ENCODE data around the gene DCTN3. TPM values are rescaled to one million over a fixed set of nuclear protein-coding genes. Genes with fewer than 3 reads are reported as not detected.

DCTN3 gene
- total and polyA plus RNA-seq, 2 donors from 2014 or later = 92.0 to 175 TPM

DNA sequence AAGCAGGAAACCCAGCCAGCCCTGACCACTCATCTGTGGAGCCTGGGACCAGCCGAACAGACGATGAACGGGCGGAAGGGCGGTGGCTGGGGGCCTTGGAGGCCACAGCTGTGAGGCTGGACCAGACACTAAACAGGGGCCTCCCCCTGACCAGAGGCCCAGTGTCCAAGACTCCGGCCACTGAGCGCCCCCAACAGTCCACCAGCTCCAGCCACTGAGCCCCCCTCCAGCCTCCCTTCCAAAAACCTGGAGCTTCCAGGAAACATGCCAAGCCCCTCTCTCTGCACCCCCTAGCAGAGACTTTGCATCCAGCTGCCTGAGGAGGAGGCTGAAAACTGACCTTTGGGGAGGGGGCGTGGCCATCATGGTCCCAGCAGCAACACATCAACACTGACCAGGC, 54.0 kb downstream of the DCTN3 start:
- DNase-seq = peak in 3 of 5 donors; percentile 43 to 78 (median 43)
- TF ChIP-seq, protein P1, sequence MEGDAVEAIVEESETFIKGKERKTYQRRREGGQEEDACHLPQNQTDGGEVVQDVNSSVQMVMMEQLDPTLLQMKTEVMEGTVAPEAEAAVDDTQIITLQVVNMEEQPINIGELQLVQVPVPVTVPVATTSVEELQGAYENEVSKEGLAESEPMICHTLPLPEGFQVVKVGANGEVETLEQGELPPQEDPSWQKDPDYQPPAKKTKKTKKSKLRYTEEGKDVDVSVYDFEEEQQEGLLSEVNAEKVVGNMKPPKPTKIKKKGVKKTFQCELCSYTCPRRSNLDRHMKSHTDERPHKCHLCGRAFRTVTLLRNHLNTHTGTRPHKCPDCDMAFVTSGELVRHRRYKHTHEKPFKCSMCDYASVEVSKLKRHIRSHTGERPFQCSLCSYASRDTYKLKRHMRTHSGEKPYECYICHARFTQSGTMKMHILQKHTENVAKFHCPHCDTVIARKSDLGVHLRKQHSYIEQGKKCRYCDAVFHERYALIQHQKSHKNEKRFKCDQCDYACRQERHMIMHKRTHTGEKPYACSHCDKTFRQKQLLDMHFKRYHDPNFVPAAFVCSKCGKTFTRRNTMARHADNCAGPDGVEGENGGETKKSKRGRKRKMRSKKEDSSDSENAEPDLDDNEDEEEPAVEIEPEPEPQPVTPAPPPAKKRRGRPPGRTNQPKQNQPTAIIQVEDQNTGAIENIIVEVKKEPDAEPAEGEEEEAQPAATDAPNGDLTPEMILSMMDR (IDR thresholded peaks at IDR 0.05; ENCODE audit: borderline replicate concordance, extremely low read depth, insufficient read depth) = no peak
- peaks cover 0 to 8% (median 3%) of the 10 kb centered on the region in 3 donors for H3K4me1 ChIP-seq (ENCODE audit: control insufficient read depth in 2 of 3, insufficient read depth in 2 of 3, low read depth in 1 of 3, low read length in 3 of 3)
- no peaks in the 10 kb centered on the region for H3K9me3 ChIP-seq (ENCODE audit: control insufficient read depth in 2 of 3, insufficient read depth in 1 of 3, low read length in 3 of 3)
- no peak overlapping the region for H3K9ac ChIP-seq (ENCODE audit: low read length in 3 of 3)
- H3K4me3 ChIP-seq (ENCODE audit: low read length in 3 of 3) = no peak overlapping the region
- no peak for FAIRE-seq
- H3K36me3 ChIP-seq (ENCODE audit: control insufficient read depth in 2 of 3, insufficient read depth in 3 of 3, low read length in 3 of 3) = peaks cover 0 to 4% (median 0%) of the 10 kb centered on the region in 3 donors
- H3K27ac ChIP-seq (ENCODE audit: low read depth in 2 of 2, low read length in 2 of 2) = no peak overlapping the region
- no peaks in the 10 kb centered on the region for H3K27me3 ChIP-seq (ENCODE audit: control insufficient read depth, insufficient read depth, low read length)
- intact Hi-C loops (cut with DNase I) = no loop called here

- no peaks in the 10 kb centered on the region for H3K27me3 ChIP-seq (ENCODE audit: control insufficient read depth, insufficient read depth, low read length)
- H3K27ac ChIP-seq (ENCODE audit: low read depth in 2 of 2, low read length in 2 of 2) = no peak overlapping the region
- peaks cover 0 to 8% (median 0%) of the 10 kb centered on the region in 3 donors for H3K4me1 ChIP-seq (ENCODE audit: control insufficient read depth in 2 of 3, insufficient read depth in 2 of 3, low read depth in 1 of 3, low read length in 3 of 3)
- FAIRE-seq = no peak
- TF ChIP-seq, protein P1 (IDR thresholded peaks at IDR 0.05; ENCODE audit: borderline replicate concordance, extremely low read depth, insufficient read depth) = no peak
- H3K9ac ChIP-seq (ENCODE audit: low read length in 3 of 3) = no peak overlapping the region
- no peaks in the 10 kb centered on the region for H3K9me3 ChIP-seq (ENCODE audit: control insufficient read depth in 2 of 3, insufficient read depth in 1 of 3, low read length in 3 of 3)
- H3K4me3 ChIP-seq (ENCODE audit: low read length in 3 of 3) = no peak overlapping the region
- DNase-seq = no peak
- peaks cover 0 to 4% (median 0%) of the 10 kb centered on the region in 3 donors for H3K36me3 ChIP-seq (ENCODE audit: control insufficient read depth in 2 of 3, insufficient read depth in 3 of 3, low read length in 3 of 3)
- intact Hi-C loops (cut with DNase I) = no loop called here
Observed at GRCh38 chr9:34565856-34566255, 54.4 kb downstream of the DCTN3 start.

- H3K27me3 ChIP-seq (ENCODE audit: control insufficient read depth, insufficient read depth, low read length) = peaks cover 3% of the 10 kb centered on the region
- H3K4me1 ChIP-seq (ENCODE audit: control insufficient read depth in 2 of 3, insufficient read depth in 2 of 3, low read depth in 1 of 3, low read length in 3 of 3) = peaks cover 3 to 10% (median 5%) of the 10 kb centered on the region in 3 donors
- no peaks in the 10 kb centered on the region for H3K9me3 ChIP-seq (ENCODE audit: control insufficient read depth in 2 of 3, insufficient read depth in 1 of 3, low read length in 3 of 3)
- DNase-seq (peak in 1 of 5 donors; percentile 58), FAIRE-seq (no peak)
- H3K9ac ChIP-seq (ENCODE audit: low read length in 3 of 3) = no peak overlapping the region
- no peak overlapping the region for H3K4me3 ChIP-seq (ENCODE audit: low read length in 3 of 3)
- TF ChIP-seq, protein P1 (IDR thresholded peaks at IDR 0.05; ENCODE audit: borderline replicate concordance, extremely low read depth, insufficient read depth) = no peak
- H3K36me3 ChIP-seq (ENCODE audit: control insufficient read depth in 2 of 3, insufficient read depth in 3 of 3, low read length in 3 of 3) = peaks cover 0 to 4% (median 0%) of the 10 kb centered on the region in 3 donors
- intact Hi-C loops (cut with DNase I) = no loop called here
- no peak overlapping the region for H3K27ac ChIP-seq (ENCODE audit: low read depth in 2 of 2, low read length in 2 of 2)
Observed at GRCh38 chr9:34564617-34565016, 55.7 kb downstream of the DCTN3 start.

Other genes starting within 250 kb of the DCTN3 start
- gene MYORG, start 243.6 kb downstream of the DCTN3 start, total RNA-seq = 8.1 TPM
- 13.5 TPM for gene MYORG, start 243.6 kb downstream of the DCTN3 start, polyA plus RNA-seq (ENCODE audit: insufficient read depth, low read depth, low replicate concordance)
- 21.1 TPM for gene FAM219A, start 161.9 kb downstream of the DCTN3 start, total RNA-seq
- gene FAM219A, start 161.9 kb downstream of the DCTN3 start, polyA plus RNA-seq (ENCODE audit: insufficient read depth, low read depth, low replicate concordance) = 8.7 TPM
- 3.0 TPM for gene DNAI1, start 161.7 kb downstream of the DCTN3 start, total RNA-seq
- gene DNAI1, start 161.7 kb downstream of the DCTN3 start, polyA plus RNA-seq (ENCODE audit: insufficient read depth, low read depth, low replicate concordance) = 2.4 TPM
- gene ENHO, start 97.5 kb downstream of the DCTN3 start, total RNA-seq = 0.22 TPM
- gene ENHO, start 97.5 kb downstream of the DCTN3 start, polyA plus RNA-seq (ENCODE audit: insufficient read depth, low read depth, low replicate concordance) = 2.7 TPM
- 3.7 TPM for gene CNTFR, start 30.8 kb downstream of the DCTN3 start, total RNA-seq
- gene CNTFR, start 30.8 kb downstream of the DCTN3 start, polyA plus RNA-seq (ENCODE audit: insufficient read depth, low read depth, low replicate concordance) = 1.7 TPM
- 21.9 TPM for gene RPP25L, start 8.4 kb downstream of the DCTN3 start, total RNA-seq
- gene RPP25L, start 8.4 kb downstream of the DCTN3 start, polyA plus RNA-seq (ENCODE audit: insufficient read depth, low read depth, low replicate concordance) = 73.8 TPM
- not detected for gene ARID3C, start 8.6 kb upstream of the DCTN3 start, total RNA-seq
- gene ARID3C, start 8.6 kb upstream of the DCTN3 start, polyA plus RNA-seq (ENCODE audit: insufficient read depth, low read depth, low replicate concordance) = not detected
- gene SIGMAR1, start 17.3 kb upstream of the DCTN3 start, total RNA-seq = 40.6 TPM
- gene SIGMAR1, start 17.3 kb upstream of the DCTN3 start, polyA plus RNA-seq (ENCODE audit: insufficient read depth, low read depth, low replicate concordance) = 43.3 TPM
- 49.2 TPM for gene GALT, start 26.2 kb upstream of the DCTN3 start, total RNA-seq
- gene GALT, start 26.2 kb upstream of the DCTN3 start, polyA plus RNA-seq (ENCODE audit: insufficient read depth, low read depth, low replicate concordance) = 83.7 TPM
- 15.2 TPM for gene IL11RA, start 31.7 kb upstream of the DCTN3 start, total RNA-seq
- gene IL11RA, start 31.7 kb upstream of the DCTN3 start, polyA plus RNA-seq (ENCODE audit: insufficient read depth, low read depth, low replicate concordance) = 17.7 TPM
- gene CCL27, start 42.2 kb upstream of the DCTN3 start, total RNA-seq = not detected
- gene CCL27, start 42.2 kb upstream of the DCTN3 start, polyA plus RNA-seq (ENCODE audit: insufficient read depth, low read depth, low replicate concordance) = not detected
- gene CCL19, start 70.8 kb upstream of the DCTN3 start, total RNA-seq = 60.8 TPM
- 11.4 TPM for gene CCL19, start 70.8 kb upstream of the DCTN3 start, polyA plus RNA-seq (ENCODE audit: insufficient read depth, low read depth, low replicate concordance)
- gene CCL21, start 89.6 kb upstream of the DCTN3 start, total RNA-seq = 92.8 TPM
- 42.8 TPM for gene CCL21, start 89.6 kb upstream of the DCTN3 start, polyA plus RNA-seq (ENCODE audit: insufficient read depth, low read depth, low replicate concordance)